Osteoblast (primary cell): ENCODE results near the gene NPFFR1. TPM values are rescaled to one million over a fixed set of nuclear protein-coding genes. Genes with fewer than 3 reads are reported as not detected.

Source experiments
- DNase-seq: peaks from one replicate; pipeline ENCODE4 v3.0.0; 2011; ENCODE audit warnings: low spot score, mixed read lengths; ENCODE audit not compliant: insufficient read length; ENCODE audit errors: missing footprints
- H2AFZ ChIP-seq: 2 replicates; pipeline ENCODE4 v1.6.0; 2011; ENCODE audit warnings: mild to moderate bottlenecking, low read length
- H3K27ac ChIP-seq: 2 replicates; pipeline ENCODE4 v1.5.1; 2011; ENCODE audit warnings: mild to moderate bottlenecking, low read depth, low read length, moderate library complexity
- H3K27me3 ChIP-seq: 2 replicates; pipeline ENCODE4 v1.6.0; 2012; ENCODE audit warnings: mild to moderate bottlenecking, control low read depth, inconsistent platforms, low read length, moderate library complexity; ENCODE audit not compliant: insufficient read depth
- H3K36me3 ChIP-seq: 2 replicates; pipeline ENCODE4 v1.5.1; 2011; ENCODE audit warnings: mild to moderate bottlenecking, low read length, control low read depth, moderate library complexity; ENCODE audit not compliant: insufficient read depth
- H3K4me1 ChIP-seq: 2 replicates; pipeline ENCODE4 v1.5.1; 2011; ENCODE audit warnings: mild to moderate bottlenecking, low read length, control low read depth, moderate library complexity; ENCODE audit not compliant: insufficient read depth
- H3K4me2 ChIP-seq: 2 replicates; pipeline ENCODE4 v1.6.0; 2011; ENCODE audit warnings: mild to moderate bottlenecking, low read length; ENCODE audit not compliant: insufficient read depth
- H3K4me3 ChIP-seq: fragments of 200-600 bp; sonication (generic); 3 replicates; pipeline ENCODE4 v1.5.1; 2012; ENCODE audit warnings: mild to moderate bottlenecking, low read length, inconsistent platforms; ENCODE audit not compliant: insufficient read depth
- H3K79me2 ChIP-seq: 2 replicates; pipeline ENCODE4 v1.6.0; 2012; ENCODE audit warnings: mild to moderate bottlenecking, low read length, control low read depth, inconsistent platforms; ENCODE audit not compliant: insufficient read depth
- H3K9me3 ChIP-seq: 2 replicates; pipeline ENCODE4 v1.5.1; 2011; ENCODE audit warnings: low read depth, low read length, control low read depth
- H4K20me1 ChIP-seq: 2 replicates; pipeline ENCODE4 v1.6.0; 2012; ENCODE audit warnings: mild to moderate bottlenecking, low read length, control low read depth; ENCODE audit not compliant: insufficient read depth
- total RNA-seq: library from RNA; depleted of rRNA; stranded (reverse); fragments of >200 nt; gene quantifications from 2 replicates; pipeline ENCODE4 v1.2.3, GENCODE V29; 2012
- TF ChIP-seq, protein P1 (sequence below): IDR thresholded peaks from 2 replicates; pipeline ENCODE4 v1.5.1; 2011; ENCODE audit warnings: mild to moderate bottlenecking, low read depth, low read length, moderate library complexity; ENCODE audit errors: extremely low read depth

NPFFR1 gene
- total RNA-seq, 1 donor: not detected

DNA sequence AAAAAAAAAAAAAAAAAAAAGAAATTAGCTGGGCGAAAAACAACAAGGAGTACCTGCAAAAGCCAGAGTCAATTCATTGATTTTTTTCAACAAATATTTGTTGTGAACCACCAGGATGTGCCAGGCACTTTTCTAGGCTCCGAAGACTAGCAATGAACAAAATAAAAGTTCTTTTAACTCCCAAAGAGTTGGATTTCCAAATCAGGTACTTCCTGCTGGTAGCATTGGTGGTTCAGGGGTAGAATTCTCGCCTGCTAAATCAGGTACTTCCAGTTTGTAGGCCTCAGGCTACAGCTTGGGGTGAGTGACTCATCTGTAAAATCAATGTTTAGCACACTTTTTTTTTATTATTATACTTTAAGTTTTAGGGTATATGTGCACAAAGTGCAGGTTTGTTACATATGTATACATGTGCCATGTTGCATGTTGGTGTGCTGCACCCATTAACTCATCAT, 61.4 kb downstream of the NPFFR1 start:
- Histone ChIP-seq H3K27me3 (no peaks in the 10 kb centered on the region), H2AFZ (no peak overlapping the region), H3K4me2 (no peak overlapping the region), H3K79me2 (peaks cover 50% of the 10 kb centered on the region), H3K36me3 (peaks cover 15% of the 10 kb centered on the region), H3K4me3 (no peak overlapping the region), H3K4me1 (peaks cover 3% of the 10 kb centered on the region), H4K20me1 (peaks cover 14% of the 10 kb centered on the region), H3K9me3 (no peaks in the 10 kb centered on the region), H3K27ac (no peak overlapping the region)
- DNase-seq: no peak
- TF ChIP-seq, protein P1, sequence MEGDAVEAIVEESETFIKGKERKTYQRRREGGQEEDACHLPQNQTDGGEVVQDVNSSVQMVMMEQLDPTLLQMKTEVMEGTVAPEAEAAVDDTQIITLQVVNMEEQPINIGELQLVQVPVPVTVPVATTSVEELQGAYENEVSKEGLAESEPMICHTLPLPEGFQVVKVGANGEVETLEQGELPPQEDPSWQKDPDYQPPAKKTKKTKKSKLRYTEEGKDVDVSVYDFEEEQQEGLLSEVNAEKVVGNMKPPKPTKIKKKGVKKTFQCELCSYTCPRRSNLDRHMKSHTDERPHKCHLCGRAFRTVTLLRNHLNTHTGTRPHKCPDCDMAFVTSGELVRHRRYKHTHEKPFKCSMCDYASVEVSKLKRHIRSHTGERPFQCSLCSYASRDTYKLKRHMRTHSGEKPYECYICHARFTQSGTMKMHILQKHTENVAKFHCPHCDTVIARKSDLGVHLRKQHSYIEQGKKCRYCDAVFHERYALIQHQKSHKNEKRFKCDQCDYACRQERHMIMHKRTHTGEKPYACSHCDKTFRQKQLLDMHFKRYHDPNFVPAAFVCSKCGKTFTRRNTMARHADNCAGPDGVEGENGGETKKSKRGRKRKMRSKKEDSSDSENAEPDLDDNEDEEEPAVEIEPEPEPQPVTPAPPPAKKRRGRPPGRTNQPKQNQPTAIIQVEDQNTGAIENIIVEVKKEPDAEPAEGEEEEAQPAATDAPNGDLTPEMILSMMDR: no peak

GRCh38 chr10:70221030-70221429, 62.8 kb downstream of the NPFFR1 start:
- H3K4me2 ChIP-seq: peak overlapping the region; percentile 45
- H3K27me3 ChIP-seq: no peaks in the 10 kb centered on the region
- no peak overlapping the region for H3K4me3 ChIP-seq
- peaks cover 19% of the 10 kb centered on the region for H3K36me3 ChIP-seq
- H2AFZ ChIP-seq: no peak overlapping the region
- TF ChIP-seq, protein P1: no peak
- peaks cover 38% of the 10 kb centered on the region for H3K79me2 ChIP-seq
- no peaks in the 10 kb centered on the region for H3K9me3 ChIP-seq
- peaks cover 14% of the 10 kb centered on the region for H4K20me1 ChIP-seq
- H3K27ac ChIP-seq: no peak overlapping the region
- DNase-seq: no peak
- peaks cover 3% of the 10 kb centered on the region for H3K4me1 ChIP-seq

DNA sequence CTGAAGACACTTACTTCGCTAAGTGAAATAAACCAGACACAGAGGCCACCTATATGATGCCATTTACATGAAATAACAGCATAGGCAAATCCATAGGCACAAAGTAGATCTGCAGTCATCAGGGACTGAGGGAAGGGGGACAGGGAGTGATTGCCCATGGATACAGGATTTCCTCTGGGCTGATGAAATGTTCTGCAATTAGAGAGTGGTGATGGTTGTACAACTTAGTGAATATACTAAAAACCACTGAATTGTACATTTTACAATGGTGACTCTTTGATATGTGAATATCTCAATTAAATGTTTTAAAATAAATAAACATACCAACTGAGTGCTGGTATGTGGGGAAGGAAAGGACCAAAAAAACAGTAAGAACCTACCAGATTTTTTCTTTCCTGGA, 70.9 kb downstream of the NPFFR1 start:
- DNase-seq: no peak
- TF ChIP-seq, protein P1: no peak
- Histone ChIP-seq H3K27me3 (no peaks in the 10 kb centered on the region), H4K20me1 (no peaks in the 10 kb centered on the region), H3K4me2 (no peak overlapping the region), H3K4me3 (no peak overlapping the region), H3K4me1 (no peaks in the 10 kb centered on the region), H3K79me2 (no peaks in the 10 kb centered on the region), H2AFZ (no peak overlapping the region), H3K27ac (no peak overlapping the region), H3K36me3 (peaks cover 75% of the 10 kb centered on the region), H3K9me3 (no peaks in the 10 kb centered on the region)

DNA sequence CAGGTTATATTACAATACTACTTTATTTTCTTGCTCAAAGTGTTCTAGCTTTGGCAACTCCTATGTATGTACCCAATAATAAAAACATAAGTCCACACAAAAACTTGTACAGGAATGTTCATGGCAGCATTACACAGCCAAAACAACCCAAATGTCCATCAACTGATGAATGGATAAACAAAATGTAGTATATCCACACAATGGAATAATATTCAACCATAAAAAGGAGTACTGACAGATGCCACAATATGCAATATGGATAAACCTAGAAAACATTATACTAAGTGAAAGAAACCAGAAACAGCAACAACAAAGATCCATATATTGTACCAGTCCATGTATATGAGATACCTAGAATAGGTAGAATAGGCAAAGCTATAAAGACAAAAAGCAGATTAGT, 71.5 kb downstream of the NPFFR1 start:
- no peak for DNase-seq
- Histone ChIP-seq H3K9me3 (no peaks in the 10 kb centered on the region), H3K4me3 (no peak overlapping the region), H2AFZ (no peak overlapping the region), H3K79me2 (no peaks in the 10 kb centered on the region), H3K27me3 (no peaks in the 10 kb centered on the region), H3K4me1 (no peaks in the 10 kb centered on the region), H3K27ac (no peak overlapping the region), H3K36me3 (peaks cover 74% of the 10 kb centered on the region), H3K4me2 (no peak overlapping the region), H4K20me1 (no peaks in the 10 kb centered on the region)
- TF ChIP-seq, protein P1: no peak
